GM23338 (cell line): ENCODE results near the gene JARID2. TPM values are rescaled to one million over a fixed set of nuclear protein-coding genes. Genes with fewer than 3 reads are reported as not detected.

Source experiments
- ATAC-seq: fragments of 200-7000 bp; cut with Tn5 transposase; 3 replicates; pipeline ENCODE4 v1.9.1; 2020
- DNase-seq: peaks from one replicate; pipeline ENCODE4 v3.0.0-alpha.2; 2015; ENCODE audit warnings: low spot score
- H2AFZ ChIP-seq: fragments of 200-600 bp; sonication (generic); 2 replicates; pipeline ENCODE4 v1.8.0; 2016; ENCODE audit warnings: antibody characterized with exemption, mild to moderate bottlenecking, moderate library complexity
- H3F3A ChIP-seq: fragments of 200-600 bp; sonication (generic); replicated peaks from 2 replicates; pipeline ENCODE4 v1.8.0; 2017; ENCODE audit warnings: antibody characterized with exemption, mixed run types, low read depth
- H3K27ac ChIP-seq: fragments of 200-600 bp; sonication (generic); 2 replicates; pipeline ENCODE4 v1.6.1; 2016; ENCODE audit warnings: low read depth
- H3K27me3 ChIP-seq: fragments of 200-600 bp; sonication (generic); 2 replicates; pipeline ENCODE4 v1.8.0; 2016; ENCODE audit warnings: mild to moderate bottlenecking, mixed run types, moderate library complexity; ENCODE audit not compliant: insufficient read depth
- H3K36me3 ChIP-seq: fragments of 200-600 bp; sonication (generic); 2 replicates; pipeline ENCODE4 v1.8.0; 2016; ENCODE audit warnings: mild to moderate bottlenecking; ENCODE audit not compliant: insufficient read depth
- H3K4me1 ChIP-seq: fragments of 200-600 bp; sonication (generic); 2 replicates; pipeline ENCODE4 v1.8.0; 2016; ENCODE audit warnings: mild to moderate bottlenecking, moderate library complexity; ENCODE audit not compliant: insufficient read depth
- H3K4me2 ChIP-seq: fragments of 200-600 bp; sonication (generic); 2 replicates; pipeline ENCODE4 v1.7.1; 2017; ENCODE audit warnings: mixed run types
- H3K4me3 ChIP-seq: fragments of 200-600 bp; sonication (generic); 2 replicates; pipeline ENCODE4 v1.6.1; 2016; ENCODE audit warnings: mixed run types
- H3K79me2 ChIP-seq: fragments of 200-600 bp; sonication (generic); replicated peaks from 2 replicates; pipeline ENCODE4 v1.8.0; 2017; ENCODE audit warnings: mild to moderate bottlenecking; ENCODE audit not compliant: insufficient read depth
- H3K9me2 ChIP-seq: fragments of 200-600 bp; sonication (generic); 2 replicates; pipeline ENCODE4 v1.8.0; 2017; ENCODE audit not compliant: insufficient read depth
- H4K20me1 ChIP-seq: fragments of 200-600 bp; sonication (generic); replicated peaks from 2 replicates; pipeline ENCODE4 v1.8.0; 2017; ENCODE audit warnings: mild to moderate bottlenecking; ENCODE audit not compliant: insufficient read depth
- H3K27ac Mint-ChIP-seq: 2 replicates; pipeline ENCODE4 v1.8.0; 2020; ENCODE audit warnings: inconsistent platforms, mild to moderate bottlenecking, moderate library complexity, mixed read lengths
- H3K27me3 Mint-ChIP-seq: 3 replicates; pipeline ENCODE4 v1.8.0; 2022; ENCODE audit warnings: low read depth, mild to moderate bottlenecking, moderate library complexity, mixed read lengths, inconsistent platforms; ENCODE audit not compliant: insufficient read depth, poor library complexity
- H3K36me3 Mint-ChIP-seq: 3 replicates; pipeline ENCODE4 v1.8.0; 2021; ENCODE audit warnings: low read depth, mild to moderate bottlenecking, inconsistent platforms, moderate library complexity, mixed read lengths
- H3K4me1 Mint-ChIP-seq: 3 replicates; pipeline ENCODE4 v1.8.0; 2020; ENCODE audit warnings: mild to moderate bottlenecking, inconsistent platforms, mixed read lengths
- H3K4me3 Mint-ChIP-seq: 3 replicates; pipeline ENCODE4 v1.8.0; 2021; ENCODE audit warnings: moderate library complexity, mild to moderate bottlenecking, inconsistent platforms, mixed read lengths
- H3K9me3 Mint-ChIP-seq: 3 replicates; pipeline ENCODE4 v1.8.0; 2020; ENCODE audit warnings: moderate library complexity, mild to moderate bottlenecking, inconsistent platforms, mixed read lengths
- CREB1 ChIP-seq: fragments of 250-450 bp; sonication (Bioruptor Pico); IDR thresholded peaks from 2 replicates; pipeline ENCODE4 v1.5.0; 2020; ENCODE audit warnings: low read depth, mild to moderate bottlenecking, moderate library complexity
- EZH2phosphoT487 ChIP-seq: fragments of 200-600 bp; sonication (generic); IDR thresholded peaks from one replicate; pipeline ENCODE4 v1.8.1; 2018; ENCODE audit warnings: antibody characterized with exemption; ENCODE audit not compliant: unreplicated experiment
- JUNB ChIP-seq: IDR thresholded peaks from one replicate; pipeline ENCODE4 v1.6.1; 2016; ENCODE audit warnings: antibody characterized with exemption; ENCODE audit not compliant: unreplicated experiment
- NANOG ChIP-seq: IDR thresholded peaks from 2 replicates; pipeline ENCODE4 v1.6.1; 2016; ENCODE audit warnings: antibody characterized with exemption, borderline replicate concordance
- POLR2AphosphoS5 ChIP-seq: IDR thresholded peaks from 2 replicates; pipeline ENCODE4 v1.6.1; 2016; ENCODE audit warnings: antibody characterized with exemption, low read depth
- polyA plus RNA-seq: library from polyadenylated mRNA; unstranded; fragments of >200 nt; fragmentation: Nextera tagmentation; extraction: Ambion mirVana; gene quantifications from 2 replicates; pipeline ENCODE4 v1.2.1, GENCODE V29; 2016
- total RNA-seq: library from RNA; depleted of rRNA; stranded (reverse); fragments of >200 nt; shearing (Covaris generic); gene quantifications from 2 replicates; pipeline ENCODE4 v1.2.3, GENCODE V29; 2014
- TF ChIP-seq, protein P1 (sequence below), 2 experiments: fragments of 200-600 bp in 1 of 2; sonication (generic) in 1 of 2; conservative IDR thresholded peaks; 2 replicates each; pipeline versions ENCODE4 v1.5.1 to v1.6.1; 2016 to 2017; ENCODE audit warnings: antibody characterized with exemption in 2 of 2, low read depth in 2 of 2, mild to moderate bottlenecking in 2 of 2, moderate library complexity in 1 of 2
- TF ChIP-seq, protein P2 (sequence below): IDR thresholded peaks from 2 replicates; pipeline ENCODE4 v1.6.1; 2016; ENCODE audit warnings: antibody characterized with exemption

The JARID2 gene
- total and polyA plus RNA-seq, 2 experiments from 2014 or later, result 92.8 to 196 TPM

GRCh38 chr6:15493437-15494168 lies 247.7 kb downstream of the JARID2 start:
- Histone ChIP-seq H2AFZ (no peak overlapping the region), H4K20me1 (peaks cover 83% of the 10 kb centered on the region), H3K36me3 (peaks cover 32% of the 10 kb centered on the region), H3K9me2 (no peaks in the 10 kb centered on the region), H3K4me2 (peak overlapping the region; percentile 87), H3F3A (peaks cover 33% of the 10 kb centered on the region), H3K4me3 (peak overlapping the region; percentile 44), H3K79me2 (peaks cover 99% of the 10 kb centered on the region), H3K27me3 (no peaks in the 10 kb centered on the region), H3K4me1 (peaks cover 52% of the 10 kb centered on the region), H3K27ac (peak overlapping the region; percentile 64)
- Mint-ChIP-seq H3K27ac (no peak overlapping the region), H3K9me3 (no peaks in the 10 kb centered on the region), H3K4me3 (peak overlapping the region; percentile 1), H3K36me3 (peaks cover 77% of the 10 kb centered on the region), H3K4me1 (peaks cover 76% of the 10 kb centered on the region), H3K27me3 (peaks cover 48% of the 10 kb centered on the region)
- ATAC-seq, result peak; percentile 75
- DNase-seq, result peak; percentile 73
- TF ChIP-seq JUNB (no peak), POLR2AphosphoS5 (no peak), CREB1 (CRISPR knock-in tag) (no peak), NANOG (no peak)

DNA sequence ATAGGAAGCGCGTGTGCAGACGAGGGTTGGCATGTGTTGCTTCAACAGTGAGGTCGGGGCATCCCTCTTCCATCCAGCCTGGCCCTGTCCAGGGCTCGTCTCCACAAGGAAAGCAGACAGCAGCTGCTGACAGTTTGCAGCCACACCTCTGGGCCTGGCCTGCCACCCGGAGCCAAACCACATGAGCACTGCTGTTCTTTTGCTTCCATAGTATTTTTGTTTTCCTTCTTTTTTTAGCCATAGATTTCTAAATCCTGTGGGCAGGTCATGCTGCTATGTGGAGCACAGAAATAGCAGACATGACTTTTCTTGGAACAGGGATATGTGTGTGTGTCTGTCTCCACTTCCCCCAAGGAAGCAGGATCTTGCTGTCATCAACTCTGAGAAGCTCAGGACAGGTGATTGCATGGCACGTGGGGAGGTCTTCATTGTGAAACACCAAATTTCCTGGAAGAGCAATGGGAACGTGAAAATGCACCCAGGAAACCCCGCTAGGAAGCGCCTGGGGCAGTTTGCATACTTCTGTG lies 249.6 kb downstream of the JARID2 start:
- H3K36me3 Mint-ChIP-seq, result peaks cover 81% of the 10 kb centered on the region
- ATAC-seq, result no peak

GRCh38 chr6:15496345-15497131 lies 250.7 kb downstream of the JARID2 start:
- ATAC-seq (no peak), DNase-seq (no peak)
- peak overlapping the region; percentile 78; the same call in 1 of the 2 replicates for H3K27ac ChIP-seq
- H3K36me3 ChIP-seq, result peaks cover 47% of the 10 kb centered on the region
- no peak overlapping the region for H3K4me2 ChIP-seq
- no peak overlapping the region for H2AFZ ChIP-seq
- 0 out of 3 replicates have a peak, but pooled peaks cover 3% of the 10 kb centered on the region for H3K9me3 Mint-ChIP-seq
- peak overlapping the region; percentile 71; the same call in 1 of the 2 replicates for H3K27ac Mint-ChIP-seq
- no peak overlapping the region; the same call in 2 of the 3 replicates for H3K4me3 Mint-ChIP-seq
- peaks cover 56% of the 10 kb centered on the region for H3K27me3 Mint-ChIP-seq
- peaks cover 59% of the 10 kb centered on the region for H3K4me1 Mint-ChIP-seq
- H3K27me3 ChIP-seq, result no peaks in the 10 kb centered on the region
- H3K4me3 ChIP-seq, result no peak overlapping the region
- TF ChIP-seq POLR2AphosphoS5 (no peak; the same call in 1 of the 2 replicates), EZH2phosphoT487 (no peak)
- TF ChIP-seq, protein P1, sequence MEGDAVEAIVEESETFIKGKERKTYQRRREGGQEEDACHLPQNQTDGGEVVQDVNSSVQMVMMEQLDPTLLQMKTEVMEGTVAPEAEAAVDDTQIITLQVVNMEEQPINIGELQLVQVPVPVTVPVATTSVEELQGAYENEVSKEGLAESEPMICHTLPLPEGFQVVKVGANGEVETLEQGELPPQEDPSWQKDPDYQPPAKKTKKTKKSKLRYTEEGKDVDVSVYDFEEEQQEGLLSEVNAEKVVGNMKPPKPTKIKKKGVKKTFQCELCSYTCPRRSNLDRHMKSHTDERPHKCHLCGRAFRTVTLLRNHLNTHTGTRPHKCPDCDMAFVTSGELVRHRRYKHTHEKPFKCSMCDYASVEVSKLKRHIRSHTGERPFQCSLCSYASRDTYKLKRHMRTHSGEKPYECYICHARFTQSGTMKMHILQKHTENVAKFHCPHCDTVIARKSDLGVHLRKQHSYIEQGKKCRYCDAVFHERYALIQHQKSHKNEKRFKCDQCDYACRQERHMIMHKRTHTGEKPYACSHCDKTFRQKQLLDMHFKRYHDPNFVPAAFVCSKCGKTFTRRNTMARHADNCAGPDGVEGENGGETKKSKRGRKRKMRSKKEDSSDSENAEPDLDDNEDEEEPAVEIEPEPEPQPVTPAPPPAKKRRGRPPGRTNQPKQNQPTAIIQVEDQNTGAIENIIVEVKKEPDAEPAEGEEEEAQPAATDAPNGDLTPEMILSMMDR (conservative IDR thresholded peaks at IDR 0.05; ENCODE audit: low read depth in 2 of 2), result peak in 1 of 2 experiments; percentile 18; a peak in 1 of 4 replicates
- peaks cover 72% of the 10 kb centered on the region for H4K20me1 ChIP-seq
- H3K9me2 ChIP-seq, result no peaks in the 10 kb centered on the region
- H3K36me3 Mint-ChIP-seq, result peaks cover 90% of the 10 kb centered on the region
- peaks cover 25% of the 10 kb centered on the region for H3K4me1 ChIP-seq
- peaks cover 99% of the 10 kb centered on the region for H3K79me2 ChIP-seq
- peaks cover 25% of the 10 kb centered on the region for H3F3A ChIP-seq

More for the DNA sequence above, 249.6 kb downstream of the JARID2 start:
- peaks cover 20% of the 10 kb centered on the region for H3F3A ChIP-seq
- 0 out of 2 replicates have a peak, but pooled peaks have one; percentile 28 for TF ChIP-seq POLR2AphosphoS5
- TF ChIP-seq, protein P2, sequence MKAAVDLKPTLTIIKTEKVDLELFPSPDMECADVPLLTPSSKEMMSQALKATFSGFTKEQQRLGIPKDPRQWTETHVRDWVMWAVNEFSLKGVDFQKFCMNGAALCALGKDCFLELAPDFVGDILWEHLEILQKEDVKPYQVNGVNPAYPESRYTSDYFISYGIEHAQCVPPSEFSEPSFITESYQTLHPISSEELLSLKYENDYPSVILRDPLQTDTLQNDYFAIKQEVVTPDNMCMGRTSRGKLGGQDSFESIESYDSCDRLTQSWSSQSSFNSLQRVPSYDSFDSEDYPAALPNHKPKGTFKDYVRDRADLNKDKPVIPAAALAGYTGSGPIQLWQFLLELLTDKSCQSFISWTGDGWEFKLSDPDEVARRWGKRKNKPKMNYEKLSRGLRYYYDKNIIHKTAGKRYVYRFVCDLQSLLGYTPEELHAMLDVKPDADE, result no peak
- peaks cover 36% of the 10 kb centered on the region for H3K4me1 ChIP-seq
- H3K36me3 ChIP-seq, result peaks cover 36% of the 10 kb centered on the region
- peak overlapping the region; percentile 49; the same call in 1 of the 2 replicates for H3K27ac Mint-ChIP-seq
- peaks cover 65% of the 10 kb centered on the region for H3K4me1 Mint-ChIP-seq
- peak overlapping the region; percentile 78 for H3K27ac ChIP-seq
- no peak overlapping the region for H3K4me3 Mint-ChIP-seq
- no peaks in the 10 kb centered on the region for H3K9me3 Mint-ChIP-seq
- peaks cover 99% of the 10 kb centered on the region for H3K79me2 ChIP-seq
- H4K20me1 ChIP-seq, result peaks cover 76% of the 10 kb centered on the region
- no peak for DNase-seq
- H3K9me2 ChIP-seq, result no peaks in the 10 kb centered on the region
- no peaks in the 10 kb centered on the region for H3K27me3 ChIP-seq
- peaks cover 53% of the 10 kb centered on the region for H3K27me3 Mint-ChIP-seq
- H2AFZ ChIP-seq, result no peak overlapping the region
- H3K4me3 ChIP-seq, result no peak overlapping the region
- no peak overlapping the region for H3K4me2 ChIP-seq
